Measurements from ENCODE around the gene CDC23.
"Not testable (repeated sequence)": the region's sequence is repeated elsewhere in the genome, so short reads cannot be mapped to it uniquely, and the experiment has no call there.

The CDC23 gene

DNA sequence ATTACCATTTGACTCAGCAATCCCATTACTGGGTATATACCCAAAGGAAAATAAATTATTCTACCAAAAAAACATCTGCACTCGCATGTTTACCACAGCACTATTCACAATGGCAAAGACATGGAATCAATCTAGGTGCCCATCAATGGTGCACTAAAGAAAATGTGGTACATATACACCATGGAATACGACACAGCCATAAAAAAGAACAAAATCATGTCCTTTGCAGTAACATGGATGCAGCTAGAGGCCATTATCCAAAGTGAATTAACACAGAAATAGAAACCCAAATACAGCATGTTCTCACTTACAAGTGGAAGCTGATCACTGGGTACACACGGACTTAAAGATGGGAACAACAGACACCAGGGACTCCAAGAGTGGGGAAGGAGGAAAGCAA, 2.1 kb downstream of the CDC23 start:
- DNase-seq: no peak

DNA sequence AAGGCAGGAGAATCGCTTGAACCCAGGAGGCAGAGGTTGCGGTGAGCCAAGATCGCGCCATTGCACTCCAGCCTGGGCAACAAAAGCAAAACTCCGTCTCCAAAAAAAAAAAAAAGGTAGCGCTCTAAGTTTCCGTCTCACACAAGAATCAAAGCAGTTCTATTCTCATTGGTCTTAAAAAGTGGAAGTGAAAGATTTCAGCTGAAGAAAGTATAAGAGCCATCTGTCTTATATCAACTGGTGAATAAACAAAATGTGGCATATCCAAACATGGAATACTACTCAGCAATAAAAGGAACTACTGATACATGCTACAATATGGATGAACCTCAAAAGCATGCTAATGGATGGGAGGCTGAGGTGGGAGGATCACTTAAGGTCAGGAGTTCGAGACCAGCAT, 19.3 kb downstream of the CDC23 start:
- DNase-seq: not testable (repeated sequence)

DNA sequence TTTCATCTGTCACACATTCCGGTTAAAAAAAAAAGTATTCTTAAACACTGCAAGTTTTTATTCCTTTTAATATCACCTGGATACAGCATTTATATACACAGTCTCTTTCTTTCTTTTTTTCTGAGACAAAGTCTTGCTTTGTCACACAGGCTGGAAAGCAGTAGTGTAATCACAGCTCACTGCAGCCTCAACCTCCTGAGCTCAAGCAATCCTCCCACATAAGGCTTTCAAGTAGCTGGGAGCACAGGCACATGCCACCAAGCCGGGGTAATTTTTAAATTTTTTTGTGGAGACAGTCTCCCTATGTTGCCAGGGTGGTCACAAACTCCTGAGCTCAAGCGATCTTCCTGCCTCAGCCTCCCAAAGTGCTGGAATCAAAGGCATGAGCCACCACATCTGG, 20.3 kb downstream of the CDC23 start:
- DNase-seq: no peak

DNA sequence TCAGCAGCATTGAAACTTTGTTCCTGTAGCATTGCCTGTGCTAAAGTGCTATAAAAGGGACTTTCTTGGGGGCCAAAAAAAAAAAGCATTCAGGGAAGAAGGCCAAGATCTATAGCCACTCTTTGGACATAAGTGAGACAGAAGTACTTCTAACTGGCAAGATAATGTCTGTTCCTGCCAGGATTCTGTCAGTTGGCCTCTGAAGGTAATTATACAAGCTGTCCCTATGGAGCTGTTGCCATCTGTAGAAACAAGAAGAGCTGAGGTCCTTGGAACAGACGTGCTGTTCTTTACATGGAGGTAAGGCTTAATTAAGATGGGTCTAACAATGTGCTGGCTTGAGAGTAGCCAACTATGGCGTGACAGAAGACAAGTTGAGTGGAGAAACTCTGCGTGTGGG, 24.5 kb downstream of the CDC23 start:
- peak; percentile 20 for DNase-seq

DNA sequence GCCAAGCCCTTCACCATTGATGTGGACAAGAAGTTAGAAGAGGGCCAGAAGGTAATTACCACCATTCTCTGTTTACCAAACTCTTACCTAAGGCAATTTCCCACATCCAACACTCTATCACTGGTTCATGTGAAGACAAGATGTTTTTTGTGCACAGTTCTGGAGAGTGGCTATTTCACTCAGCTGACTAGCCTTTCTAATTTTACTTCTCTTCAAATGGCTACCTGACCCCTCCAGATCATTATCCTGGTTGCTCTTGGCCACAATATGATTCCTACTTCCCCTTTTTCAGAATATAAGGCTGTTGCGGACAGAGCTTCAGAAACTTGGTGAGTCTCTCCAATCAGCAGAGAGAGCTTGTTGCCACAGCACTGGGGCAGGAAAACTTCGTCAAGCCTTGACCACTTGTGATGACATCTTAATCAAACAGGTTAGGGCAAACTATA, 27.1 kb downstream of the CDC23 start:
- DNase-seq: no peak

DNA sequence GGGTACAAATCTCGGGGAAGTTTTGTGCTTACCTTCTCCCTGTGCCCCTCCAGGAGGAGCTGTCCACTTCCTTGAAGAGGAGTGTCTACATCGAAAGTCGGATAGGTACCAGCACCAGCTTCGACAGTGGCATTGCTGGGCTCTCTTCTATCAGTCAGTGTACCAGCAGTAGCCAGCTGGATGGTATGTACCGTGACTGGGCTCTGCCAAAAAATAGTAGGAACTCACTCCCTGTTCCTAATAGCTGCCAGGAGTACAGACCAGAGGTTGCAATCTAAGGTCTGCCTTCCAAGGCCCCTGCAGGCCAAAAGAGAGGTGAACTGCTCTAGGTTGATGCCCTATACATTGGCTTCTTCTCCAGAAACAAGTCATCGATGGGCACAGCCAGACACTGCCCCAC, 30.3 kb downstream of the CDC23 start:
- DNase-seq: no peak

DNA sequence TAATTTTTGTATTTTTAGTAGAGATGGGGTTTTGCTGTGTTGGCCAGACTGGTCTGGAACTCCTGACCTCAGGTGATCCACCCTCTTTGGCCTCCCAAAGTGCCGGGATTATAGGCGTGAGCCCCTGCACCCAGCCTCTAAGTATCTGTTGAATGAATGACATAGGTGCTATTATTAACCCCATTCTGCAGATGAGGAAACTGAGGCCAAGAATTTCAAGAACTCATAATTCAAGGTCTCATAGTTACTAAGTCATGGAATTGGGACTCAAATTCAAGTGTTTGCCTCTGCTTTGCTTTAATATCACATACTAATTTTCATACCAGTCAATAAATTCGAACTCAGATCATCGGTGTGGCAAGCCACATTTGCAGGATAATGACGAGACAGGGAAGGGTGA, 32.3 kb downstream of the CDC23 start:
- DNase-seq: no peak

DNA sequence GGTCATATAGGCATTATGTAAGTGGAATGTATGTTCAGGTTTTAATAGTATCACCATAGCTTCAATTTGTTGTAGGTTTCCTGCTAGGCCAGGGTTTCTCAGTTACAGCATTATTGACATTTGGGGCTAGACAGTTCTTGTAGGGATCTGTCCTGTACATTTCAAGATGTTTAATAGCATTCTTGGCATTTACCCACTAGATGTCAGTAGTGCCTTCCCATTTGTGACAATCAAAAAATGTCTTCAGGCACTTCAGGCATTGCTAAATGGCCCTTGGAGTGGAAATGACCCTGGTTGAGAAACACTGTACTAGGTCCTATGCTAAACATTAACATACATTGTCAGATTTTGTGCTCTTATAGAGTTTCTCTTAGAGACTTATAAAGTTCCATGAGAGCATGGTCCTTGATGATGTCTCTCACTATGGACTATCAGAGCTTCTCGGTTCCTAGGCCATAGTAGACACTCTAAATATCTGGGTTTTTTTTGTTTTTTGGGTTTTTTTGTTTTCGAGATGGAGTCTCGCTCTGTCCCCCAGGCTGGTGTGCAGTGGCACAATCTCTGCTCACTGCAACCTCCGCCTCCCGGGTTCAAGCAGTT, 32.8 kb downstream of the CDC23 start:
- DNase-seq: peak; percentile 35

DNA sequence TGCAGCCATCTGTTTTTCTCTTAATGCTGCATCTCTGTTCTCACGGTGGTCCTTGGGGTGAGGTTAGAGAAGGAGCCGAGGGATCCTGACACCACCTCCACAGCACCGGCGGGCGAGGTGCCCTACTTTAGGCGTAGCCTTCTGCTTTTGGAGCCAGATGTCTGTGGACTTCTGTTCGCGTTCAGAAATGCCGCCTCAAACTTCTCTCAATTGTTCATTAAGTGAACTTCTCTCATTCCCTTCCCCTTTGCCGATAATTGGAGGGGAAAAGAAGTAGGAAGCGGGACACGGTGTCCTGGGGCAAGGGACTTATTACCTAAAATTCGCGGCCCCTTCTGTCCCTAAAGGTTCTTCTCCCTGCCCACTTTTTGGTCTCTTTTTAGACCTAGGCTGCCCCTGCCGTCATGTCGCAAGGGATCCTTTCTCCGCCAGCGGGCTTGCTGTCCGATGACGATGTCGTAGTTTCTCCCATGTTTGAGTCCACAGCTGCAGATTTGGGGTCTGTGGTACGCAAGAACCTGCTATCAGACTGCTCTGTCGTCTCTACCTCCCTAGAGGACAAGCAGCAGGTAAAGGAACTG, 33.8 kb downstream of the CDC23 start:
- no peak for DNase-seq

DNA sequence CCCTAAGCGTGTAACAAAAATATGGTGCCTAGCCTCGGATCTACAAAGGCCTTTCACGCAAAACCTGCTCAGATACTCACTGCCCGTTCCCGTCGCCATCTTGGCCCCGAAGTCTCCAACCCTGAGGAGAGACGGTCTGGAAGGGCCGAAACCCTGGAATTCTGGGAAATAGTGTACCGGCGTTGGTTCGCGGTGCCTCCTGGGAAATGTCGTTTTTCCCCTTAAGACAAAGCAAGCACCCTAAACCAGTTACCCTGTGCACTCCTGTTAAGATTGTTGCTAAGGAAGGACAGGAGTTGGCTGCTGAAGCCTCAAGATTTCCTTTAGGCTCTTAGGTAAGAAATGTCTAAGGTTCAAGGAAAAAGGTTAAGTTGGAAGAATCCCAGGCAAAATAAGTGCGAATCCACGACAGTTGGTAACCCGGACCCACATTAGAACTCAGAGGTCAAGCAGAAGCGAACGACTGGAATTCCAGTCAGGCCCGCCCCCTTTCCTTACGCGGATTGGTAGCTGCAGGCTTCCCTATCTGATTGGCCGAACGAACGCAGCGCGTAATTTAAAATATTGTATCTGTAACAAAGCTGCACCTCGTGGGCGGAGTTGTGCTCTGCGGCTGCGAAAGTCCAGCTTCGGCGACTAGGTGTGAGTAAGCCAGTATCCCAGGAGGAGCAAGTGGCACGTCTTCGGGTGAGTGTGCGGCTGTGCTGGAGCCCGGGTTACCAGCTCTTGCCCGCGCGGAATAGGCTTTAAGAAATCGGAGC, 34.4 kb downstream of the CDC23 start, which contains the start of the genes BRD8 and KIF20A:
BRD8 (minus strand) TSS at position 115 of the 761 bp plus-strand sequence; CDS start at position 99, 16 bp downstream.
KIF20A (plus strand) TSS at position 597 of the 761 bp plus-strand sequence. CDS start 569 bp downstream, outside the sequence.
- DNase-seq: peak; percentile 98

DNA sequence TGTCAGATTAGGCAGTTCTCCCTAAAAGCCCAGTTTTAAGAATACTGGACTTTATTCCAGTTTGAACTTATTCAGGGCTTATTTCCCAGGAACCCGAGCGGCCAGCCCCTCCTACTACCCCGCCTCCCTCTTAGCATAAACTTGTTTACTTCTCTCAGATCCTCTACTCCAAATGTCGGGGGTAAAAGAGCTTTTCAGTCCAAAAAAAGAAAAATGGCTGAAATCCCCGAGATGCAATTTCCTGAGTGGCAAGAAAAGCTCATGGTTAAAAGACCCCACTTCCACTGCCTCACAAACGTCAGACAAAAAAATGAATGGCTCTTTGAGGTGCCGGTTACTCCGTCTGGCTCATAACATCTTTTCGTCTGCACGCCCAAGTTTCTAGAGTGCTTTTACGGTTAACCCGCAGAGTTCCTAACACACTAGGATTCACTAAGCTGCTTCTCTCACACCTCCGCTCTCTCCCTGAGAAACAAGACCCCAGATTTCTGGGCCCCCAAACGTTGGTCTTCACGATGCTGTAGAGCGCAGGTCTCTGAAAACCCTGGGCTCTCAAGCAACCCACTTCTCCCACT, 35.1 kb downstream of the CDC23 start:
- no peak for DNase-seq

DNA sequence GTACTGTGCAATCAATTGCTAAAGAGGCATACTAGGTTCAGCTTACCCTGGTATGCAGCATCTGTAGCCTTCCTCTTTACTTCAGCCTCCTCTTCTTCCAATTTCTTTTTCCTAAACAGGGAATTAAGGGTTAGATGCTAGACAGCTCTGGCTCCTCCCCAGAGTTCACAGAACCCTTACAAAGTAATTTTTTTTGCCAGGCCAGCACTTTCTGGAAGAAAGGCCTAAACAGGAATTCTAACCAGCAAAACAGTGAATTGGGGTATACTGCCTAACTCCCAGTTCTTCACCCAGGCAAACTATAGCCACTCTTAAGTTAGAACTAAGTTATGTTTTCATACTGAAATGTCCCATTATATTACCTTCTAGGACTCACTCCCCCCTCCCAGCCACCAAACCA, 42.8 kb downstream of the CDC23 start:
- no peak for DNase-seq

DNA sequence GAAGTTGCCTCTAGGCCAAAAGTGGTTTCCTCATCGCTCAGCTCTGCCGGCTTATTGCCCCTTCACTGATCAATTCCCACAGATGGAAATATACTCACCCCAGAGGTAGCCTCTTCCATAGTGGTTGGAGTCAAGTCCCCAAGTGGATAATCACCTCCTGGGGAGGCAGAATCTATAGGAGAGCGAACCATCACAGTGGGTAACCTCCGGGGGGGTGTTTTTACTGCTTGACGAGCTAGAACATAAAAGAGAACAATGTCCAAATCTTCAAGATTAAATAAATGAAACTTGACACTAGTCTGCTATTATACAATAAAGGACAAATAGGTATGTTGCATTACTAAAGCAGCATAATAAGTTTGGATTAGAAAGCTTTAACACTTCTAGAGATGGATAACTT, 44.0 kb downstream of the CDC23 start:
- DNase-seq: no peak

DNA sequence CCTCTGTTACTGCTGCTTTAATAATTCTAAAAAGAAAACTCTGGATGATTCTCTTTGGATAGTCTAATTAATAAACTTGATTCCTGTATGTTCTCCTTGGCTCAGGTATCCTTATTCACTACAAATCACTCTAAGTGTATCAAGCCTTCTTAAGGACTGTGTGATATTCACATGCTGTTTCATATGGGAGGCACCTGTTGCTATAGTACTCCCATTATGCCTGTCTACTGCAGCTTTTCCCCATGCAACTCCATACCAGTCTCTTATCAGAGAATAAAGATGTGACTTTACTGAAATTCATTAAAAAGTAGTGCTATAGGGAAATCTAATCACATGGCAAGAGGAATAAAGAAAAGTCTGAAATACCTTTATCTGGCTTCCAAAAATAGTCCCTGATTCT, 49.4 kb downstream of the CDC23 start:
- no peak for DNase-seq

DNA sequence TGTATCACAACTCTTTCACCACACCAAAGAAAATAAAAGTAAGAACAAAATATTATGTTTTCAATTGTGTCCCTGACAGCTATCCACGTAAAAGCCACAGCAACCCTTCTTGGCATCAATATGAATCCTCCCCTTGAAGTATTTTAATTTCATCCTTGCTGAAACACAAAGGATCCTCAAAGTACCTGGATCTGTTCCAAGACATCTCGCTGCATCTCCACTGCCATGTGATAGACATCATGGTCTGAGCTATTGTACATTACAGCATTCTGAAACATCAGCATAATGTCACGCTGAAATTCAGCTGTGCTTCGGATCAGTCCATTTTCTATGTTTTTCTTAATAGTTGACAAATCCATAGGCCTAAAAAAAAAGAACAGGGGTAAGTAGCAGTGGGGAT, 52.4 kb downstream of the CDC23 start:
- no peak for DNase-seq

DNA sequence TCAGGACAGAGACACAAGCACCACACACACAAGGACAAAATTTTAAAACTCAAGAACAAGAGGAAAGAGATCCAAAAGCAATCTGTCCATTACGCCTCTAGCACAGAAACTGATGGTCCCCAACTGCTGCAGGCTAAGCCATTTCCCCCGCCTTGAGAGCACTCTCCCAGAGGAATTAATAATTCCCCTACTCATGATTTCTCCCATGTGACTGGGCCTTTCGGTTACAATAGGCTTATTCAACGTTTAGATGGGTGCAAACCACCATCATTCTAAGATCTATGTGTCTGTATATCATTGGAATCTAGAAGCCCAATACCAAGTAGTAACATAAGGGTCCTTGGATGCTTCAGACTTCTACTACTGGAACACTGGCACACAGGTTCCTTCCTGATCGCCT, 53.5 kb downstream of the CDC23 start:
- DNase-seq: no peak

DNA sequence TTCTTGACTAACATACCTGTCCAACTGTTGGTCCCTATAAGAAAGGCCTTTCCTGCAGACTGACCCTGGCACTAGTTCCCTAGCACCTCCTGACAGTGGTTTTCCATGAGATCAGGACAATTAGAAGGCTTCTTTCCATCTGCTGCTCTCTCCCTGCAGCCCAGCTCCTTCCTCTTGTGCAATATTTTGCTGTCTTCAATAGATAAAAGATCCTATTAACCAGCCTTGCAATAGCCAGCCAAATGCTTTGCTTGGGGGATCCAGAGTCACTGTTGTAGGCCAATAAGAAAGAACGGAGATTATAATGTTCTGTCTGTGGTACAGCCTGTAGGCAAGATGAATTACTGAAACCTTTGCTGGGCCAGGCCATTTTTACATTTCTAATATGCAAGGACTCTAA, 55.5 kb downstream of the CDC23 start:
- DNase-seq: no peak

DNA sequence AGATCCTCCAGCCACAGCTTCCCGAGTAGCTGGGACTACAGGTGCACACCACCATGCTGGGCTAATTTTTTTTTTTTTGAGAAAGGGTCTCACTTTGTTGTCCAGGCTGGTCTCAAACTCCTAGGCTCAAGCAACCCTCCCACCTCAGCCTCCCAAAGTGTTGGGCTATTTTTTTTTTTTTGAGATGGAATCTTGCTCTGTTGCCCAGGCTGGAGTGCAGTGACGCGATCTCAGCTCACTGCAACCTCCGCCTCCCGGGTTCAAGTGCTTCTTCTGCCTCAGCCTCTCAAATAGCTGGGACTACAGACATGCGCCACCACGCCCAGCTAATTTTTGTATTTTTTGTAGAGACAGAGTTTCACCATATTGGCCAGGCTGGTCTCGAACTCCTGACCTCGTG, 57.1 kb downstream of the CDC23 start:
- not testable (repeated sequence) for DNase-seq

DNA sequence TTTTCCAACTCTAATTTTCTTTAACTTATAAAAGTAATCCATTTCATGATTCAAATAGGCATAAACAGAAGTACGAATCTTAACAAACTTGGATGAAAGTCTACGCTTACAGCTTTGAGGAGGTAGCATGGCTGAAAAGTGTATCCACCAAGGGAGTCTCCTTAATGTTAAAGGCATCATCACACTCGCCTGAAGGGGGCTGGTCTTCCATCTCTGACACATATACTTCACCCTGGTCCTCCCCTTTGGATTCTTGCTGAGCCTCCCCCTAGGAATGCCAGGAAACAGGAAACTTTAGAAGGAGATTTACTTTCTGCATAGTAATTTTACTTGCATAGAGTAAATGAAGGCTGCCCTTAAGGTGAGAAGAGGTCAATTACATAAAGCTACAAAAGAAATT, 63.6 kb downstream of the CDC23 start:
- no peak for DNase-seq

DNA sequence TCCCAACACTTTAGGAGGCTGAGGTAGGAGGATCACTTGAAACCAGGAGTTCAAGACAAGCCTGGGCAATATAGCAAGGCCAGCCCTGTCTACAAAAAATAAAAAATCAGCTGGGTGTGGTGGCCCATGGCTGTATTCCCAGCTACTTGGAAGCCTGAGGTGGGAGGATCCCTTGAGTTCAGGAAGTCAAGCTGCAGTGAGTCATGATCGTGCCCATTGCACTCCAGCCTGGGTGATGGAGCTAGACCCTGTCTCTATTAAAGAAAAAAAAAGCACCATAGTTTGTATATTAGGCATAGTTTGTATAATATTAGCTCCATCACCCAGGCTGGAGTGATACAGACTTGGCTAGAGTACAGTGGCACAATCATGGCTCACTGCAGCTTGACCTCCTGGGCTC, 64.3 kb downstream of the CDC23 start:
- no peak for DNase-seq

DNA sequence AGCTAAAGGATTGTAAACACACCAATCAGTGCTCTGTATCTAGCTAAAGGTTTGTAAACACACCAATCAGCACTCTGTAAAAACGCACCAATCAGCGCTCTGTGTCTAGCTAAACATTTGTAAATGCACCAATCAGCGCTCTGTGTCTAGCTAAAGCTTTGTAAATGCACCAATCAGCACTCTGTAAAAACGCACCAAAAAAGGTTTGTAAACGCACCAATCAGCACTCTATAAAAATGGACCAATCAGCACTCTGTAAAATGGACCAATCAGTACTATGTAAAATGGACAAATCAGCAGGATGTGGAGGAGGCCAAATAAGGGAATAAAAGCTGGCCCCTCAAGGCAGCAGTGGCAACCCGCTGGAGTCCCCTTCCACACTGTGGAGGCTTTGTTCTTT, 69.5 kb downstream of the CDC23 start:
- DNase-seq: not testable (repeated sequence)

DNA sequence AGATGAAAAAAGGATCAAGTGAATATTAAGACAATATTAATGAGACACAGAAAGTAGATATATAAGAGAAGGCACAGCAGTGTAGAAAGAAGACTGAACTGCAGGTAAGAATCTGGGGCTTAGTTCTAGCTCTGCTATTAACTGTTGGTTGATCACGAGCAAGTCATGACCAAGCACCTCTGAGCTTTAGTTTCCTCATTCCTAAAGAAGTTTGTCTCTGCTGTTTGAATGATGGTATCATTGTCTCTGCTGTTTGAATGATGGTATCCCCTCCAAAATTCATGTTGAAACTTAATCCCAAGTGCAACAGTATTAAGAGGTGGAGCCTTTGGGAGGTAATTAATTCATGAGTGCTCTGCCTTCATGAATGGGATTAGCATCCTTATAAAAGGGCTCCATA, 71.4 kb downstream of the CDC23 start:
- no peak for DNase-seq

DNA sequence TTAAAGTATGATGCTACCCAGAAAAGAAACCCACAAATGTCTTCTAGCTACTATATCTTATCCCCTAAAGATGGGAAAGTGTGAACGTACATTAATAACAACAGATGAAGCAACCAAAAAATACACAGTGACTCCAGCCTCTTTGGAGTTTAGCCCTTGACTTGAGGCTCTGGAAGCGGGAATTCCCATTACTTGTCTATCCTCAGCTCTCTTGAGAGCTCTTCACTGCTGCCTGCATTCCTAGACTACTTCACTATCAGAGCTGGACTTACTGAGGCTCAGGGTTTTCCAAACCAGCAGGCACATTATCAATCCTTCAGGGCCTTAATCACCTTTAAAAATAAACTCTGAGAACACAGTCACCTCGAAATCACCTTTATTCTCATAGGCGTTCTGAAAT, 72.9 kb downstream of the CDC23 start:
- DNase-seq: no peak

DNA sequence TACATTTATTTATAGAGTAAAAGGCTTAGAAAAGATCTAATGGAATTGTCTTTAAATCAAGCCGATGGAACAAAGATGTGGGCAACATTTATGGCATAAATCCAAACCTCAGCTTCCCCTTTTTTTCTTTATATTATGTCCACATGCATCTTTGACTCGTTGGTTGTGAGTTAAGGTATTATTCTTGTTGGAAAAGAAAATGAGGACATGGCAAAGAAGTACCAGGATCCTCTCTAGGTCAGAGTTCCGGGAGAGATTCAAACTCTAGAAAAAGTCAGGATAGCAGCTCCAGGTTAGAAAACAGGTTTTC, 73.4 kb downstream of the CDC23 start:
- DNase-seq: no peak

All from DMS 273 treated with DMSO at 0.1 percent for 48 hours (cell line).